ENCODE data around the gene EPS8L2. TPM values are rescaled to one million over a fixed set of nuclear protein-coding genes. Genes with fewer than 3 reads are reported as not detected.

EPS8L2 gene
- total and polyA plus RNA-seq, 9 of the 15 experiments (the other 6 are each of a cell fraction or from before 2014, with no cell fraction given), result 0.75 to 17.0 (median 3.7) TPM

DNA sequence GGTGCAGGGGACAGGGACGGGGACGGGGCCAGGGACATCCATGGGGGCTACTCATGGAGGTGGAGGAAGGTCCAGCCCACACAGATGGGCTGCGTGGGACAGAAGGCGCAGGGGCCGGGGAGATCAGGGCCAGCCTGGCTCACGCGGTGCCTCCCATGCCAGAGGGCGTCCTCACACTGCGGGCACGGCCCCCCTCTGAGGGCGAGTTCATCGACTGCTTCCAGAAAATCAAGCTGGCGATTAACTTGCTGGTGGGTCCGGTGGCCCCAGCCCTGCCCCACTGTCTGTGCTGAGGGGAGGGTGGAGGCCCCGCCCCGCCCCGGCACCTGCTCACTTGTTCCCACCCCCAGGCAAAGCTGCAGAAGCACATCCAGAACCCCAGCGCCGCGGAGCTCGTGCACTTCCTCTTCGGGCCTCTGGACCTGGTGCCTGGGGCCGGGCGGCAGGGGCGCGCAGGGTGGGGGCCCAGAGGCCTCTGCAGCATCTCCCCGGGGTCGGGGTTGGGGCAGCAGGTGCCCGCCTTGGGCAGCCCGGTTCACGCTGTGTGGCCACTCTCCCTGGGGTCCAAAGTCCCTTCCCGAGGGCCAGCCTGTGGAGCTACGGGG is 15.8 kb downstream of the EPS8L2 start:
- Histone ChIP-seq H3K4me3 (no peak overlapping the region), H2AFZ (ENCODE audit: low read depth, low read length) (no peak overlapping the region), H4K20me1 (replicated peaks; ENCODE audit: control insufficient read depth, insufficient read depth, low read length) (no peaks in the 10 kb centered on the region; the same call in 1 of the 2 replicates), H3K27me3 (ENCODE audit: control insufficient read depth in 2 of 2, insufficient read depth in 2 of 2, low read length in 2 of 2) (no peaks in the 10 kb centered on the region; a peak in 1 of 5 replicates), H3K4me2 (ENCODE audit: insufficient read depth, low read length) (no peak overlapping the region), H3K9me1 (ENCODE audit: control insufficient read depth, insufficient read depth, low read length) (no peaks in the 10 kb centered on the region), H3K9ac (ENCODE audit: insufficient read depth in 1 of 2, low read depth in 2 of 2, low read length in 2 of 2) (peak overlapping the region in 1 of 2 experiments; percentile 76; a peak in 1 of 4 replicates), H3K4me1 (replicated peaks in 1 of 2; ENCODE audit: control insufficient read depth in 2 of 2, insufficient read depth in 2 of 2, low read length in 2 of 2) (peaks cover 19 to 71% of the 10 kb centered on the region in 2 experiments), H3K27ac (ENCODE audit: extremely low read depth, low read depth, low read length) (no peak overlapping the region), H3K9me3 (replicated peaks; ENCODE audit: control insufficient read depth, insufficient read depth, low read depth, low read length) (no peaks in the 10 kb centered on the region), H3K79me2 (ENCODE audit: control insufficient read depth, insufficient read depth, low read length) (no peaks in the 10 kb centered on the region; the same call in 2 of the 3 replicates), H3K36me3 (ENCODE audit: control insufficient read depth, insufficient read depth, low read length) (no peaks in the 10 kb centered on the region)
- WGBS (ENCODE audit: insufficient coverage, low coverage, missing lambda C conversion rate), result 15% methylated on average over 24 of the region's 33 CpGs
- DNase-seq (ENCODE audit: extremely low read depth in 1 of 4, low spot score in 3 of 4) (peak; percentile 43 to 53 (median 51)), ATAC-seq (peak; percentile 36), FAIRE-seq (no peak)
- ChIA-PET CTCF (ENCODE audit: low intra/inter-chr PET ratio) (interaction anchor here (0.6 to 2.9 kb wide), 4 partner anchors 26 to 203 kb away, joined by 3 to 16 read pairs (median 7); partner anchors contain the start of gene TMEM80), POLR2A (interaction anchor here (1.0 to 1.4 kb wide), 3 partner anchors 9 to 28 kb away, joined by 3 to 5 read pairs (median 3); no protein-coding TSS in a partner anchor)
- intact Hi-C loops (cut with micrococcal nuclease) (loop anchor here (2.0 kb wide), 2 partner anchors 25 to 59 kb away; no protein-coding TSS in a partner anchor), in situ Hi-C loops (cut with MboI) (no loop called here)
- BruUV-seq (replicated peaks), result no TSS peak
- 0 out of 2 replicates have a peak, but pooled peaks have one; percentile 24 for TF ChIP-seq ZFX (CRISPR knock-in tag; IDR thresholded peaks at IDR 0.05)
- peak; percentile 92 for TF ChIP-seq SPI1 (IDR thresholded peaks at IDR 0.05; ENCODE audit: borderline replicate concordance, low read depth, low read length)
- TF ChIP-seq, protein P1, sequence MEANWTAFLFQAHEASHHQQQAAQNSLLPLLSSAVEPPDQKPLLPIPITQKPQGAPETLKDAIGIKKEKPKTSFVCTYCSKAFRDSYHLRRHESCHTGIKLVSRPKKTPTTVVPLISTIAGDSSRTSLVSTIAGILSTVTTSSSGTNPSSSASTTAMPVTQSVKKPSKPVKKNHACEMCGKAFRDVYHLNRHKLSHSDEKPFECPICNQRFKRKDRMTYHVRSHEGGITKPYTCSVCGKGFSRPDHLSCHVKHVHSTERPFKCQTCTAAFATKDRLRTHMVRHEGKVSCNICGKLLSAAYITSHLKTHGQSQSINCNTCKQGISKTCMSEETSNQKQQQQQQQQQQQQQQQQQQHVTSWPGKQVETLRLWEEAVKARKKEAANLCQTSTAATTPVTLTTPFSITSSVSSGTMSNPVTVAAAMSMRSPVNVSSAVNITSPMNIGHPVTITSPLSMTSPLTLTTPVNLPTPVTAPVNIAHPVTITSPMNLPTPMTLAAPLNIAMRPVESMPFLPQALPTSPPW (CRISPR knock-in tag; IDR thresholded peaks at IDR 0.05), result peak; percentile 20; the same call in 1 of the 2 replicates
- TF ChIP-seq, protein P2, sequence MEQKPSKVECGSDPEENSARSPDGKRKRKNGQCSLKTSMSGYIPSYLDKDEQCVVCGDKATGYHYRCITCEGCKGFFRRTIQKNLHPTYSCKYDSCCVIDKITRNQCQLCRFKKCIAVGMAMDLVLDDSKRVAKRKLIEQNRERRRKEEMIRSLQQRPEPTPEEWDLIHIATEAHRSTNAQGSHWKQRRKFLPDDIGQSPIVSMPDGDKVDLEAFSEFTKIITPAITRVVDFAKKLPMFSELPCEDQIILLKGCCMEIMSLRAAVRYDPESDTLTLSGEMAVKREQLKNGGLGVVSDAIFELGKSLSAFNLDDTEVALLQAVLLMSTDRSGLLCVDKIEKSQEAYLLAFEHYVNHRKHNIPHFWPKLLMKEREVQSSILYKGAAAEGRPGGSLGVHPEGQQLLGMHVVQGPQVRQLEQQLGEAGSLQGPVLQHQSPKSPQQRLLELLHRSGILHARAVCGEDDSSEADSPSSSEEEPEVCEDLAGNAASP (IDR thresholded peaks at IDR 0.05), result no peak
